Measurements from ENCODE around the gene GNG7. TPM values are rescaled to one million over a fixed set of nuclear protein-coding genes. Genes with fewer than 3 reads are reported as not detected.
"Not testable (repeated sequence)": the region's sequence is repeated elsewhere in the genome, so short reads cannot be mapped to it uniquely, and the experiment has no call there.

Gene GNG7
- total and polyA plus RNA-seq, 10 of the 15 experiments (the other 5 are each of a cell fraction or from before 2014, with no cell fraction given), result 1.9 to 13.6 (median 6.5) TPM

GRCh38 chr19:2464389-2464788 is 238.1 kb downstream of the GNG7 start:
- no peak overlapping the region for H3K4me2 ChIP-seq (ENCODE audit: control insufficient read depth, insufficient read depth)
- 82% methylated on average over 5 of the region's 5 CpGs for WGBS (ENCODE audit: insufficient coverage, insufficient replicate concordance, low lambda C conversion rate, missing lambda C conversion rate)
- ATAC-seq (no peak), DNase-seq (ENCODE audit: low read depth, low spot score) (no peak), FAIRE-seq (no peak)
- TF ChIP-seq ZBTB40 (IDR thresholded peaks at IDR 0.05; ENCODE audit: borderline replicate concordance), result no peak
- intact Hi-C loops (cut with micrococcal nuclease; ENCODE audit: unreplicated experiment) (loop anchor here (10.0 kb wide), 1 partner anchor 280 kb away; the partner anchor contains the start of gene SLC39A3), in situ Hi-C loops (cut with MboI) (no loop called here)
- no peaks in the 10 kb centered on the region for H3K9me3 ChIP-seq (replicated peaks; ENCODE audit: control insufficient read depth, insufficient read depth, low read length)
- no peak overlapping the region for H3K4me3 ChIP-seq
- no peaks in the 10 kb centered on the region for H3K79me2 ChIP-seq (ENCODE audit: control insufficient read depth, insufficient read depth, low read length)
- H3K27me3 ChIP-seq (replicated peaks in 1 of 2; ENCODE audit: control insufficient read depth in 2 of 2, insufficient read depth in 2 of 2, low read length in 1 of 2), result no peaks in the 10 kb centered on the region
- peaks cover 5% of the 10 kb centered on the region for H3K4me1 ChIP-seq (ENCODE audit: control insufficient read depth, insufficient read depth, low read length)
- H2AFZ ChIP-seq (ENCODE audit: control insufficient read depth, low read depth, low read length), result no peak overlapping the region
- no peak overlapping the region for H3K27ac ChIP-seq (ENCODE audit: control insufficient read depth, insufficient read depth)
- no peak overlapping the region for H3K9ac ChIP-seq (ENCODE audit: control insufficient read depth, insufficient read depth, low read length)
- BruUV-seq (replicated peaks), result no TSS peak
- ChIA-PET POLR2A (no interaction called here), SMC1A (ENCODE audit: uncharacterized antibody, unreplicated experiment) (interaction anchor here (0.9 kb wide), 1 partner anchor 156 kb away, joined by 3 read pairs; no protein-coding TSS in a partner anchor), RAD21 (ENCODE audit: unreplicated experiment) (no interaction called here), CTCF (interaction anchor here (0.7 to 1.4 kb wide), 5 partner anchors 147 to 189 kb away, joined by 3 to 4 read pairs (median 3); no protein-coding TSS in a partner anchor)
- no peaks in the 10 kb centered on the region for H3K36me3 ChIP-seq (ENCODE audit: control insufficient read depth in 2 of 2, insufficient read depth in 2 of 2, low read length in 1 of 2)
- H4K20me1 ChIP-seq (ENCODE audit: control insufficient read depth, insufficient read depth), result no peaks in the 10 kb centered on the region

- WGBS (ENCODE audit: insufficient coverage, insufficient replicate concordance, low lambda C conversion rate, missing lambda C conversion rate), result 75% methylated on average over 5 of the region's 5 CpGs
- H3K27ac ChIP-seq (ENCODE audit: control insufficient read depth, insufficient read depth); H3K9ac ChIP-seq (ENCODE audit: control insufficient read depth, insufficient read depth, low read length); H3K4me3 ChIP-seq; H4K20me1 ChIP-seq (ENCODE audit: control insufficient read depth, insufficient read depth); H3K36me3 ChIP-seq (ENCODE audit: control insufficient read depth in 2 of 2, insufficient read depth in 2 of 2, low read length in 1 of 2); H2AFZ ChIP-seq (ENCODE audit: control insufficient read depth, low read depth, low read length); H3K4me1 ChIP-seq (ENCODE audit: control insufficient read depth, insufficient read depth, low read length); ATAC-seq; in situ Hi-C loops (cut with MboI); DNase-seq (ENCODE audit: low read depth, low spot score); FAIRE-seq; H3K4me2 ChIP-seq (ENCODE audit: control insufficient read depth, insufficient read depth); BruUV-seq (replicated peaks); H3K27me3 ChIP-seq (replicated peaks in 1 of 2; ENCODE audit: control insufficient read depth in 2 of 2, insufficient read depth in 2 of 2, low read length in 1 of 2); H3K79me2 ChIP-seq (ENCODE audit: control insufficient read depth, insufficient read depth, low read length); H3K9me3 ChIP-seq (replicated peaks; ENCODE audit: control insufficient read depth, insufficient read depth, low read length); POLR2A ChIA-PET: not testable (repeated sequence)
- SMC1A ChIA-PET (ENCODE audit: uncharacterized antibody, unreplicated experiment), result interaction anchor here (0.9 to 1.5 kb wide), 2 partner anchors 9 to 157 kb away, joined by 3 read pairs; no protein-coding TSS in a partner anchor
- CTCF ChIA-PET, result interaction anchor here (0.9 to 1.4 kb wide), 3 partner anchors 150 to 189 kb away, joined by 3 read pairs; no protein-coding TSS in a partner anchor
- intact Hi-C loops (cut with micrococcal nuclease; ENCODE audit: unreplicated experiment), result loop anchor here (10.0 kb wide), 1 partner anchor 281 kb away; the partner anchor contains the start of gene SLC39A3
- RAD21 ChIA-PET (ENCODE audit: unreplicated experiment), result interaction anchor here (1.7 kb wide), 1 partner anchor 13 kb away, joined by 7 read pairs; the partner anchor contains the start of gene GADD45B
These were observed 238.8 kb downstream of the GNG7 start for GRCh38 chr19:2463694-2464093.

All from GM12878 (cell line).